ENCODE measurements around the gene TARS3.

DNA sequence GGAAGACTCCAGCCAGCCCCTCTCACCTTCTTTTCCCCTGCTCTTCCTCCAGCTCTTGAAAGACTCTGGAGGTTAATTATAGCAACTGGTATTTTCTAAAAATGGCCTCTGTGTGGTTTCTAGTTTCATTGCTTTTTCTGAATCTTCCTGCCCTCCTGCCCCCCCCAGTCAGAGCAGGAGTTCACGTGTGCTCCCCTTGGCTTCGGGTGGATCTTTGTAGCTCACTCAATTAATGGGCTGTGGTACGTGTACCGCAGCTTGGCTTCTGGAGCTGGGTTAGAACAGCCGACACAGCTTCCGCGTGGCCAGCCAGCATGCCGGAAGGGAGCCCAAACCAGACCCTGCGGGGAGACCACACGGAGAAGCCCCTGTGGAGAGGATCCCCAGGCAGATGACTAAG, 103.6 kb downstream of the TARS3 start:
- TF ChIP-seq, protein P1, sequence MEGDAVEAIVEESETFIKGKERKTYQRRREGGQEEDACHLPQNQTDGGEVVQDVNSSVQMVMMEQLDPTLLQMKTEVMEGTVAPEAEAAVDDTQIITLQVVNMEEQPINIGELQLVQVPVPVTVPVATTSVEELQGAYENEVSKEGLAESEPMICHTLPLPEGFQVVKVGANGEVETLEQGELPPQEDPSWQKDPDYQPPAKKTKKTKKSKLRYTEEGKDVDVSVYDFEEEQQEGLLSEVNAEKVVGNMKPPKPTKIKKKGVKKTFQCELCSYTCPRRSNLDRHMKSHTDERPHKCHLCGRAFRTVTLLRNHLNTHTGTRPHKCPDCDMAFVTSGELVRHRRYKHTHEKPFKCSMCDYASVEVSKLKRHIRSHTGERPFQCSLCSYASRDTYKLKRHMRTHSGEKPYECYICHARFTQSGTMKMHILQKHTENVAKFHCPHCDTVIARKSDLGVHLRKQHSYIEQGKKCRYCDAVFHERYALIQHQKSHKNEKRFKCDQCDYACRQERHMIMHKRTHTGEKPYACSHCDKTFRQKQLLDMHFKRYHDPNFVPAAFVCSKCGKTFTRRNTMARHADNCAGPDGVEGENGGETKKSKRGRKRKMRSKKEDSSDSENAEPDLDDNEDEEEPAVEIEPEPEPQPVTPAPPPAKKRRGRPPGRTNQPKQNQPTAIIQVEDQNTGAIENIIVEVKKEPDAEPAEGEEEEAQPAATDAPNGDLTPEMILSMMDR (IDR thresholded peaks at IDR 0.05): no peak
- no peak for TF ChIP-seq POLR2A (IDR thresholded peaks at IDR 0.05)
